ENCODE data around the gene LRRC45.
A peak's percentile ranks its signal among the peaks of the same experiment; 100 is the strongest.

The LRRC45 gene

DNA sequence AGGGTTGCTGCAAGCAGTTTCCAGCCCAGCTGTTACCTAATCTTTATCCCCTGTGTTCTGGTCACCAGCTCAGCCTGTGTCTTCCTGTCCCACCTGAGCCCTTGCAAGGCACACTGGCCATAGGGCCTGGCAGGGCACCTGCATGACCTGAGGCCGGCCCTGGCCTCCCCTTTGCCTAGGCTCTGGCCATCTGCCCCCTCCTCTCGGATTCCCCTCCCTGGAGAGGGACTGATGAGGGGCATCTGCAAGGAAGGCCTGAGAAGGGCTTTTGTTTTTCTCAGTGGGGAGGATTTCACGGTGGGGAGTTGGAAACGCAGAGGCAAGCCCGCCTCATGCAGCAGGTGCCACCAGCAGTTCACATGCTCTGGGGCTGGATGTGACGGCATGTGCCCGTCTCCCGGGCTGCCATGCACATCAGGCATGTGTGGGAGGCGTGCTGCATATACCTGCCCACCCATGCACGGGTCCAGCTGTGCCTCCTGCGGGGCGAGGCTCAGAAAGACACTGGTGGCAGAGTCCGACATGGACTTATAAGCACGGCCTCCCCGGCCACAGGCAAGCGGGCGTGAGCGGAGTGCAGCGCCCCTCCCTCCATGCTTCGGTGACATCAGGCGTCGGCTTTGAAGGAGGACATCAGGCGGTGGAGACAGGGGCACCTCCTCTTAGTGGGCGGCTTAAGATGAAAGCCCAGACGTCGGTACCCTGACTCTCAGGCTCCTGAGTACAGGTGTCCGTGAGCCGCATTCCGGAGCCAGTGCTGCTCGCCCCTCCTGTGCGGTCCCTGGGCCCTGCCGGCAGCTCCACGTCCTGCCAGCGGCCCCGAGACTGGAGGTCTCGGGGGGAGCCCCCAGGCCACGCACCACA is 29.1 kb upstream of the LRRC45 start:
- no peak for DNase-seq (ENCODE audit: low spot score)

DNA sequence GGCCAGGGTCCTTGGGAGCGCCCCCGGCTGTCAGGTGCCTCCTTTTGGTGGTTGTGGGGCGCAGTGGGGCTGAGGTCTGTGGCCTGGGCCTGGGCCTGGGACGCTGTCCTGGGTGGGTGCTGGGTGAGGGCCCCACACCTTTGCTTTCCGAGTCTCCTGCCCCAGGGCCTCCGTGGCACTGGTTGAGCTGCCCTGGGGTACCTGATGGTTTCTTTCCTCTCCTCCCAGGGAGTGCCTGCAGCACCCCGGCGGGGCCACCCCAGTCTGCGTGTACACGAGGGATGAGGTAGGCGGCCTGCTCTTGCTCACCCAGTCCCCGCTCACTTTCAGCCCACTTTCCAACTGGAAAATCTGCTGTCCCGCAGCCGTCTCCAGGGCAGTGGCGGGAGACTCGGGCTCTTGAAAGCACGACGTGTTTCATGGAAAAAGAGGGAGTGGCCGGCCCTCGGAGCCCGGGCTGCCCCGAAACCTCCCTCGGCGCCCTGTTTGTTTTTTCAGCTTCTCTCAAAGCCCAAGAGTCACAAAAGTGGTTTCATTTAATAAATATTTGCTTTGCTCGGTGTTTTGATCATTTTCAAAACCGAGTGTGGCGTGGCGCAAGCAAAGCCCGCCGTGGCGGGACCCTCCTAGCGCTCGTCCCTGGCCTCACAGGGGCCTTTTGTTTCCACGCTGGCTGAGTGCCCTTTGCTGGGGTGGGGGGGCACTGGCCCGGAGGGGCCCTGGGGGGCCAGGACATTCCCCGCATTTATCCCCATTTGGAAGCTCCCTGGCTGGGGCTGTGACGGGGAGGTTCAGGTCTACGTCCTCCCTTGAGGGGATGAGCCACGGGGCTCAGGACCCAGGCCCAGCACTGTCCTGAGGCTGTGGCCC is 28.3 kb upstream of the LRRC45 start:
- DNase-seq (ENCODE audit: low spot score), result no peak

DNA sequence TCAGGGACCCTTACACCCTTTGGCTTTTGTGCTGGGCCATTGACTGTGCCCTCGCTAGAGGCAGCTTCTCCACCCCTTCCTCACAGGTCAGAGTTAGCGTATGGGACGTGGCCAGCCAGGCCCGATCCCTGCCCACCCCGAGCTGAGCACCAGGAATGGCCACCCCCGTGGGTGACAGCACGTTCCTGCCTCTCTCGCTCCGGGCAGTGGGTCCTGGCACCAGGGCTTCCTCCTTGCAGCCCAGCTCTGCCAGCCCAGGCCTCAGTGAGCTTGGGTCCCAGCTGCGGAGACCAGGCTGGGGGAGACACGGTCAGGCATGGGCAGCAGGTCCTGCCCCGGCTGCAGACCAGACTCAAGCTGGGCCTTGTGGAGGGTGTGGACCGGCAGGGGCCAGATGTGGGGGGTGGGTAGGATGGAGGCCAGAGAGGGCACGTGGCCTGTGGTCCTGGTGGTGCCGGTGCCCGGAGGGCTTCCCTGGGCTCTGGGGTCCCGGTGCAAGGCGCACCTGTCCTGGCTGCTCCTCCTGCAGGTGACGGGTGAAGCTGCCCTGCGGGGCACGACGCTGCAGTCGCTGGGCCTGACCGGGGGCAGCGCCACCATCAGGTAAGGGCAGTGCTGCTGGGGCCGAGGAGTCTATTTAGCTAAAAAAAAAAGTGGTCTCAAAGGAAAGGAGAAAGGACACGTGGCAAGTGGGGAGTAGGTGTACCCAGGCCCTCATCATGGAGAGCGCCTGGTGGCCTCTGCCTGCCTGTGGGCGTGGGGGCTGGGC is 27.5 kb upstream of the LRRC45 start:
- no peak for DNase-seq (ENCODE audit: low spot score)

DNA sequence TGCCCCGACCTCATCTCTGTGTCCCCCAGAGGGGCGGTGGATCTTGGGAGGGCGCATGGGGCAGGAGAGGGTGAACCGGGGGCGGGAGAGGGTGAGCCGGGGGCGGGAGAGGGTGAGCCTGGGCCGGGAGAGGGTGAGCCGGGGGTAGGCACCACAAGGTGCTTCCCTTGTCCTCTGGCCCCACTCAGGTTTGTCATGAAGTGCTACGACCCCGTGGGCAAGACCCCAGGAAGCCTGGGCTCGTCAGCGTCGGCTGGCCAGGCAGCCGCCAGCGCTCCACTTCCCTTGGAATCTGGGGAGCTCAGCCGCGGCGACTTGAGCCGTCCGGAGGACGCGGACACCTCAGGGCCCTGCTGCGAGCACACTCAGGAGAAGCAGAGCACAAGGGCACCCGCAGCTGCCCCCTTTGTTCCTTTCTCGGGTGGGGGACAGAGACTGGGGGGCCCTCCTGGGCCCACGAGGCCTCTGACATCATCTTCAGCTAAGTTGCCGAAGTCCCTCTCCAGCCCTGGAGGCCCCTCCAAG is 26.8 kb upstream of the LRRC45 start:
- no peak for DNase-seq (ENCODE audit: low spot score)

DNA sequence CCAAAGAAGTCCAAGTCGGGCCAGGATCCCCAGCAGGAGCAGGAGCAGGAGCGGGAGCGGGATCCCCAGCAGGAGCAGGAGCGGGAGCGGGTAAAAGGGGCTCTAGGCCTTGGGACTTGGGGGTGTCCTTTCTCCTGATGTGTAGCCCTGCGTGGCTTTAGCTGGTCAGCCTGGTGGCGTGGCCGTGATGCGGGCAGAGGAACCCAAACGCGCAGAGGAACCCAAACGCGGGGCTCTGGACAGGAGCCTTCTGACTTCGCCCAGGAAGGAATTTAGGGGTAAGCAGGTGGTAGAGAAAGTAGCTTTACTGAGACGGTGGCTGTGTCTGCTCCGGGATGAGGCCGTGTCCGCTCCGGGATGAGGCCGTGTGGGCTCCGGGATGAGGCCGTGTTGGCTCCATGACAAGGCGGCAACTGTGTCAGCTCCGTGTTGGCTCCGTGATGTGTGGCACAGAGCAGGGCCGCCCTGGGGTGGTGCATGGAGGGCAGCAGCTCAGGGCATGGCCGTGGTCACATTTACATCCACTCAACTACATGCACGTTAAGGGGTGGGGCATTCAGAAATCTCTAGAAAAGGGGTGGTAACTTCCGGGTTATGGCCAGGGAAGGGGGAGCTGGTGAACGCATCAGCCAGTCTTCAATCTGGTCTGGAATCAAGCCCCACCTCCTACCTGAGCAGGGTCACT is 26.2 kb upstream of the LRRC45 start:
- DNase-seq (ENCODE audit: low spot score), result no peak

DNA sequence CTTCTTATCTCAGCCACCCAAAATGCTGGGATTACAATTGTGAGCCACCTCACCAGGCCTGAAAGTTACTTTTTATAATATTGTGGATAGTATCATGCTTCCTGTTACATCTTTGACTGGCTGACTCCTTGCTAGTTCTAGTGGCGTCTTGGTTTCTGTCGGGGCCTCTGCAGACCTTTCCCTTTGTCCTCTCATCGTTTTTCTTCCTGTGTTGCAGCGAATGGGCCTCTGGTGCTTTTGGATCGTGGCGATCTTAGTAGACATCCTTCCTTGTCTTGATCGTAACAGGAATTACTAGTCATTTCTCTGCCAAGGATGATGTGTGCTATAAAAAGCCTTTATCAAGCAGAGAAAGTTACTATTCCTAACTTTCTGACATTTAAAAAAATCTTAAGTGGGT is 24.9 kb upstream of the LRRC45 start:
- no peak for DNase-seq (ENCODE audit: low spot score)

DNA sequence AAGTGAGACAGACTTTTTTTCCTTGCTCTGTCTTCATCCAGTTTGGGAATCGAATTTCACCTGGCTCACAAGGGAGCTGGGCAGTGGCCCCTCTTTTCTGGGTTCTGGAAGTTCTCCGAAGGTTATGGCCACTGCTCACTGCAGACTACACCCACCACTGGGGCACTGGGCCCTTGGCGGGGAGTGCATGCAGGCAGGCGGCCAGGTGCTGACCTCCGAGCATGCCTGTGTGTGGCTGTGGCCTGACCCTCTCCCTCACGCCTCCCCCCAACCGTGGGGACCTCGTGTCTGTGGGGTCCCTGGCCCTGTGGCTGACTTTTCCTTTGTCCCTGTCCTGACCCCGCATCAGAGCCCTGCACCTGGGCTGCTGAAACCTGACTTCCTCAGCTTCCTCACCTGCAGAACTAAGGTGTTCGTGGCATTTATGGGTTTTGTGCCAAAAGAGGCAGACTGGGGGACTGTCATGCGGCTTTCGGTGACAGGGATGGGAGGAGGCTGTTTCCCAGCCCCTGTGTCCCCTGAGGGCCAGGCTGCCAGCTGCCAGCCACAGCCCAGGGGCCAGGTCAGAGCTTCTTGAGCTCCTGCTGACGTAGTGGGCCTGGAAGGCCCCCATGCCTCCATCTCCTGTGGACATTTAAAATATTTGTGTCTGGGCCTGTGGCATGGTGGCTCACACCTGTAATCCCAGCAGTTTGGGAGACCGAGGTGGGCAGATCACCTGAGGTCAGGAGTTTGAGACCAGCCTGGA is 24.2 kb upstream of the LRRC45 start:
- no peak for DNase-seq (ENCODE audit: low spot score)

DNA sequence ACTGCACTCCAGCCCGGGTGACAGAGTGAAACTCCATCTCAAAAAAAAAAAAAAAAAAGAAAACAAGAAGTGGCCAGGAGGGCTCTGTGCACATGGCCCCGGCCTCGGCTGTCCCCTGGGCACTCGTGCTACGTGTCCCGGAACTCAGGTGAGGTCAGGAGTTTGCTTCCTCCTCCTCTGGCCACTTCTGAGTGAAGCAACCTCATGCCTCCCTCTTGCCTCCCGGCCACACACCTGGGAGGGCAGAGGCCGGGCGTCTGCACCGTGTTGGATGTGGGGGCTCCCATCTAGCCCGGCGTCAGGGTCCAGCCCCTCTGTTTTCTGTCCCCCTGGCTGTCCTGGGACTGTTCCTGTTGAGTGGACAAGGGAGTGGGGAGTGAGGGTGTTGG is 23.5 kb upstream of the LRRC45 start:
- no peak for DNase-seq (ENCODE audit: low spot score)

DNA sequence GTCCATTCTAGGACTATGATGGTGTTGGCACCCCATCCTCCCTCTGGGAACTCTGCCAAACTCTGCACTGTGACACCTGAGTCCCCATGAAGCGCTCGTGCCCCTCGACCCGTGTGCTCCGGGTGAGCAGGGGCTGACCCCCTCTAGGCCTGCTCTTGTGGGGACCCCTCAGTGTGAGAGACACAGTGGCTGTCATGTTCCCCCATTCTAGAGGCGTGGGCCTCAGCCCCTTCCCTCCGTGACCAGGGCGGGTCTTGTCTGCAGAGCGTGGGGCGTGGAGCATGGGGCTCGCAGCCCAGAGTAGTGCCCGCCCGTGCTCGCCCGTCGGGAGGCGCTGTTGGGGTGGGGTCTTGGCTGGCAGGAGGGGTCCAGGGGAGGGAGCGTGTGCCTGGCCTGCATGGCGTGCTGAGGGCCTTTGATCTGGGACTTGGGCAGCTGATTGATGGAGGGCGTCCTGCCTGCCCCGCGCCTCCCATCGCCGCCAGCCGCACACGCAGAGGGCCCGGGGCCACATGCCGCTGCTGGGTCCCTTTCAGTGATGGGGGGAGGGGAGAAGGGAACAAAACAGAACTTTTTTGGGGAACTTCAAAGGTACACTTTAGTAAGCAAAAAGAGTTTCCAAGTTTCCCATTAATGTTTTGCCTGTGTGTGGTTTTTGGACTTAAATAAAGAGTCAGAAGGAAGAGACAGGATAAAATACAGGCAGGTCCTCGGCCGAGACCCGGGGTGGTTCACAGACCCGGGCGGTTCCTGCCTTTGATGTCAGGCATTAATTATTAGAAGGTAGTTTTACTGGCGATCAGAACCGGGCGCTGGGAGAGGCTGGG is 22.9 kb upstream of the LRRC45 start:
- no peak for DNase-seq (ENCODE audit: low spot score)

DNA sequence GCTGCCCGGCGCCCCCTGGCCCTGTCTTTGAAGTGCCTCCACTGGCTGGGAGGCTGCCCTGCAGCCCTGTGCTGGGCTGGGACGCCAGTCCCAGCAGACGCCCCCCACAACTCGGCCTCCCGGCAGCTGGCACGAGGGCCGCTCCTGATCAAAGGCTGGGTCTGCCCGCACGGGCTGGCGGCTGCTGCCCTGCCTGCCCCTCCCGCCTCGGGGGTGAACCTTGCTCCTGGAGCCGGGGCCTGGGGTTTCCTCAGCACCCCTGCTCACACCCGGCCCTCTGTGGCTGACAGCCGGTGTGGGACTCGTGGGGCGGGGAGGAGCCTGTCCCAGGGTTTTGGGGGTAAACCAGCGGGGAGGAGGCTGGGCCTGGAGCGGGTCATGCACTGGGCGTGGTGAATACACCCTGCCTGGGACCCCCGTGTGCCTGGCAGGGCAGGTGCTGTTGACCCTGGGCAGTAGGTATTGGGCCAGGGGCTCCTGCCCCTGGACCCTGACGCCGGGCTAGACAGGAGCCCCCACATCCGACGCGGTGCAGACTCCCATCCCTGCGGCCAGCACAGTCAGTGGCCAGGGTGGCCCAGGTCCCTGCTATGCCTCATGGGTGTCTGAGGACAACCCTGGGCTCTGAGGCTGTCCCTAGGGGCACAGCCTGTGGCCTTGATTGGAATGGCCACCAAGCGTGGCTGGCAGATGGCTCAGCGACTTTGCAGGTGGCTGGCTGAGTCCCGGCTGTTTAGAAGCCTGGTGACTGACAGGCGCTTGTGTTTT is 22.1 kb upstream of the LRRC45 start:
- no peak for DNase-seq (ENCODE audit: low spot score)

DNA sequence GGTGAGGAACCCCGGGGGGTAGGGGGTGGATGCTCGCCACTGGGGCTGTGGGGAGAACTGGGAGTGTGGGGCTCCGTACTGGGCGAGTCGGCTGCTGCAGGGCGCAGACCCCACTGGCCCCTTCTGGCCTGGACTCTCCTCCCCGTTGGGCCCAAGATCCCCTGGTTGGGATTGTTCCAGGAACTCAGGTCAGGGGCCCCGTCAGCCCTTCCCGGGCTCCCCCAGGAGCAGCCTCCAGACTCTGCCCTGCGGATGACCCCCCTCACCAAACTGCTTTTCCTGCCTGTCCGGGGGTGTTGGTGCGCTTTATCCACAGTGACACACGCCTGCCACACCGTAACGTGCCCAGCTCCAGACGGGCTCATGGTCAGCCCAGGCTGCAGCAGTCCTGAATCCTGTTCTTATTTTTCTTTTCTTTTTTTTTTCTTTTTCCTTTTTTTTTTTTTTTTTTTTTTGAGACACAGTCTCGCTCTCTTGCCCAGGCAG is 21.5 kb upstream of the LRRC45 start:
- no peak for DNase-seq (ENCODE audit: low spot score)

DNA sequence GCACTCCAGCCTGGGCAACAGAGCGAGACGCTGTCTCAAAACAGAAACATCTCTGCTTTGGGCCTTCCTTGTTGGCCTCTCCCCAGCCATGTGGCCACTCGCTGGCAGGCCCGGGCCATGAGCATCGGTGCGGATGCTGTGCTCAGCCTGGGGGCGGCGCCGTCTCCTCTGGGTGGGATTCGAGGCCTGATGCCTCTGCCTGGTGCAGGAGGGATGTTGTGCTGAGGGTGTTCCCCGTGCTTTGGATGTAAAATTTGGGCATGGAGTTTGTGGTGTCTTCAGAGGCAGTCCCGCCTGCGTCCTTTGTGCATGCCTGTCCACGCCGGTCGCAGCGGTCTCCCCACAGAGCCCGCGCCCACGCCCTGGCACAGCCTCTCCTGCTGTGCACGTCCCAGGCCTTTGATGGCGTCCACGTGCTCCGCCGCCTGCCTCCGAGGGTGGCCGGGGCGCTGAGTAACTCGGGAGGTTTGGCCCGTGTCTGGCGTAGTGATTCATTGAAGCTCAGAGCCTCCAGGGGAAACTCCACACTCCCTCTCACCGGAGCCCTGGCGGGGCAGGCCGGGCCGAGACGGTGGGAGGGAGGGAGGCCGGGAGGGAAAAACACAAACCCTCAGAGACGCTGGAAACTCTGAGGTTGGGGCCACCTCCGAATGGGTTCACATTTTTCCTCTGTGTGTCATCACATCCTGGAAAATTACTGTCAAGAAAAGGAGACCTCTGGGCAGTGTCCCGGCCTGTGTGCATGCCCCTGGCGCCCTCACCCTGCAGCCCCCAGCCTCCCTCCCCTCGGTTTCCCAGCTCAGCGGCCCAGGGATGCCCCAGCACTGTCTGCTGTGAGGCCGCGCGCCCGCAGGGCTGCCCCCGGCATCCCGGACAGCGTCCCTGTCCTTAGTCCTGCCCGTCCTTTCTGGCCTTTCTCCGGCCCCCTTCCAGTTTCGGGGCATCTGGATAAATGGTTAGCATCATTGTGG is 19.4 kb upstream of the LRRC45 start:
- DNase-seq (ENCODE audit: low spot score), result no peak

DNA sequence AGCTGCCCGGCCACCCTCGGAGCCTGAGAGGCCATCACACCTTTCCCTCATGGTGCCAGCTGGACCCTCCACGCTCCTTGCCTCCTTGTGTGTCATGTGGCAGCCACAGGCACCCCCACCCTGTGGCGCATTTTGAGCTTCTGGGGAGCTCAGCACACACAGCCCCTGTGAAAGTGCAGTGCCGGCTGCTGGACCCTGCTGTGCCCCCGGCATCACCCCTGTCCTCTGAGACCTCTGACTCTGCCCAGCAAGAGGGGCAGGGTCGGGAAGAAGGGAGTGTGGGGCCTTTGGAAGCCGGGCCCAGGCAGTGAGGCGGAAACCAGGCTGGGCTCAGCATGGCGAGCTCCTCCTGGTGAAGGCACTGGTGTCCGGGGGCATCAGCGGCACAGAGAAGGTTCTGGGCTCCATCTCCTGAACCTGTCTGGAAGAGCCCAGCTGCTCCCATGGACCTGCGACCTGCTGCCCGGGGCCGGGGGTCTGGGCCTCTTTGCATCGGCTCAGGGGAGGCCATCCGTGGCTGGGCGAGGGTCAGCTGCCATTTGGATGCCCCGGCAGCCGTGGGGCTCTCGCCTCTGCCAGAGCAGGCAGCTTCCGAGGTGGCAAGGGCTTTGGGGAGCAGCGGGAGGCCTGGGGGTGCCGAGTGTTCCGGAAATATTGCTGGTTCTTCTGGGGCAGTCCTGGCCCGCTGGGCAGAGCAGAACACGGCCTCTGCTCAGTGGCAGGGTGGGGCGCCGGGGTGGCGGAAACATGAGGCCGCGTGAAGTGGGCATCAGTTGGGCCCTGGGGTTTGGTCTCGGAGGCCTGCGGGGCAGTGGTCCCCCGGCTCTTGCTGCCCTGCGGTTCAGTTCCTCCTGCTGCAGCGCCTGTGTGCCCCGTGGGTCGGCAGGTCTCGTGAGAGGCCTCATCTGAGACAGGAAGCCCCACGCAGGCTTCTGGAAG is 18.3 kb upstream of the LRRC45 start:
- DNase-seq (ENCODE audit: low spot score), result no peak

DNA sequence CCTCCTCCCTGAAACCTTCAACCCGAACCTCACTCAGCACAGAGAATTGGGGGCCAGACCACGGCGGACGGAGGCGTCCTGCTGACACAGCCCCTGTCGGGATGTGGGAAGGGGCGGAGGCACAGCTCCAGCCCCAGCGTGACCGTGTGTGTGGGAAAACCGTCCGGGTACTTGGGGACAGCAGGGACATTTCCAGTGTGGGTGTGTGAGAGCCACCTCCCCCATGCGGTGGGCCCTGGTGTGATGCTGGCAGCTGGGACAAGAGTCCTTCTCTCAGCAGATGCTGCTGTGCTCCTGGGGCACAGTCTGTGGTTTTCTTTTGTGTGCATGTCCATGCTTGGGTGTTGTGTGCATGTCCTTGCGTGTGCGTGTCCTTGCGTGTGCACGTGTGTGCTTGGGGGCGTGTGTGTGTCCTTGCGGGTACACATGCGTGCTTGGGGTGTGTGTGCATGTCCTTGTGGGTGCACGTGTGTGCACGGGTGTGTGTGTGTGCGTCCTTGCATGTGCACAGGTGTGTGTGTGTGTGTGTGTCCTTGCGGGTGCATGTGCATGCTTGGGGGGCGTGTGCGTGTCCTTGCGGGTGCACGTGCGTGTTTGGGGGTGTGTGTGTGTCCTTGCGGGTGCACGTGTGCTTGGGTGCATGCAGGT is 17.3 kb upstream of the LRRC45 start:
- no peak for DNase-seq (ENCODE audit: low spot score)

DNA sequence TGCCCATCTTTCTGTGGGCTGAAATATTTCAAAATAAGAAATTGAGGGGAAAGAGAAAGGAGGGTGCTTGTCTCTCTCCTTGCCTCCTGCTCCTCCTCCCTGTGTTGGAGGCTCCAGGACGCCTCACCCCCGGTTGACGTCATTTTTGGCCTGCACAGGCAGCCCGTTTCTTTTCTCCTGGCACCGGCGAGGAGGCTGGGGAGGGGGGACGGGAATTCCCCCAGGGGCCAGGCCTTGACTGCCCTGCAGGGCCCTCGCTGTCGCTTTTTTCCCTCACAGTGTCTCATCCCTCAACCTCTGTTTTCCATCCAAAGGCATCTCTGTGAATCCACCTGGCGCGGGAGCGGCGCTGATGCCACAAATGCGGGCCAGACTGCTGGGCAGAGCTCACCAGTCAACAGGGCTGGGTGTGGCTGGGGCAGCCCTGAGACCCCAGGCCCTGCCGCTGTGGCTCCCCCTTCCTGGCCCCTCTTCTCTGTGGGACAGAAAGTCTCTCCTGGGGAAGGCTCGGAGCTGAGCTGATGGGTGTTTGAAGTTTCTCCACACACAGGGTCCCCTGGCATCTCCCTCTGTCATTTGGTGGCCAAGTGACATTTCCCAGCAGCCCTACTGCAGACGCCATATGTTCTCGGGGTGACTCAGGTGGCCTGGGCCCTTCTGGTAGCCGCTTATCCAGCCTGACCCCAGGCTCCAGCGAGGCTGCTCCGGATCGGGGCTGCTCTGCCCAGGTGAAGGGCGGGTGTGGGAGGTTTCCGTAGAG is 16.5 kb upstream of the LRRC45 start:
- DNase-seq (ENCODE audit: low spot score), result peak; percentile 78

DNA sequence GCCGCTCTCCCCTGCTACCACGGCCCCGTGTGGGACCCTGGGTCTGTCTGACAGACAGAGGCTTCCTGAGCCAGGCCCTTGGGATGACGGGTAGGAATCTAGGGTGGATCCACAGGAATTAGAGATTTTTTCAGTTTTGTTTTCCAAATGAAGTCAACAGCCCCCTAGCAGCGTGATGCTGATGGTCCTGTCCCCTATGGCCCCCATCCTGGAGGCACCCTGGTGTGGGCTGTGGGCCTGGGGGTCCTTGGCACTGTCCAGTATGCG is 15.9 kb upstream of the LRRC45 start:
- no peak for DNase-seq (ENCODE audit: low spot score)
